ENCODE results near the gene GRK1.
A peak's percentile ranks its signal among the peaks of the same experiment; 100 is the strongest.

The GRK1 gene

DNA sequence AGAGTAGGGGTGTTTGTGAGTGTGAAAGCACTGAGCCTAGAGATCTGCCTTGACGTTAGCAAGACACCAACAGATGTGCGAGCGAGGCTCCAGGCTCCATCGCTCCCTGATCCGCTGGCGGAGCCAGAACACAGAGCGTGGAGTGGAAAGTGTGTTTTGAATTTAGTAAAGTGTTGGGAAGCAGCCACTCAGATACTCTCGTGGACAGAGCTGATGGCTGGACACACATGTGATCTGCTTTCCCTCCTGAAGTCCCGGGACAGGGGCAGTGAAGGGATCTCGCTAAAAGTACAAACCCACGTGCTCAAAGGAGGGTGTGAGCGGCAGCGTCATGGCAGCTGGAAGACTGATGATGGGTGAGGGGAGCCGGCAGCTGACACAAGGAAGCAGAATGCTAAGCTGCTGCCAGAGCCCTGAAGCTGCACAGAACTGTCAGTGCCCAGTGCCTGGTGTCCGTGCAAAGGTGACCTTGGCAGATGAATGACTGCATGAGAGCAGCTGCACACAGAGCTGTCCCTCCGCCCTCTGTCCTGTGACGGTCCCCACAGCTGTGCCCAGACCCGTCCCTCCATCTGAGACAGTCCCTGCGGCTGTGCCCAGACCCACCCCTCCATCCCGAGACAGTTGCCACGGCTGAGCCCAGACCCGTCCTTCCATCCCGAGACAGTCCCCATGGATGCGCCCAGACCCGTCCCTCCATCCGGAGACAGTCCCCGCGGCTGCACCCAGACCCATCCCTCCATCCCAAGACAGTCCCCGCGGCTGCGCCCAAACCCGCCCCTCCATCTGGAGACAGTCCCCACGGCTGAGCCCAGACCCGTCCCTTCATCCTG is 62.4 kb downstream of the GRK1 start:
- DNase-seq (ENCODE audit: low read depth) = no peak

DNA sequence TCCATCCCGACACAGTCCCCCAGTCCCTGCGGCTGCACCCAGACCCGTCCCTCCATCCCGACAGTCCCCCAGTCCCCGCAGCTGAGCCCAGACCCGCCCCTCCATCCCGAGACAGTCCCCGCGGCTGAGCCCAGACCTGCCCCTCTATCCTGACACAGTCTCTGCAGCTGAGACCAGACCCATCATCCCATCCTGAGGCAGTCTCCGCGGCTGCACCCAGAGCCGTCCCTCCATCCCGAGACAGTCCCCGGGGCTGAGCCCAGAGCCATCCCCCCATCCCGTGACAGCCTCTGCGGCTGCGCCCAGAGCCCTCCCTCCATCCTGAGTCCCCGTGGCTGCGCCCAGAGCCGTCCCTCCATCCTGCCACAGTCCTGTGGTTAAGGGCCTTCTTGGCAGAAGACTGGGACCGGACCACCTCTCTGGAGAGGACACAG is 63.3 kb downstream of the GRK1 start:
- no peak for DNase-seq (ENCODE audit: low read depth)

DNA sequence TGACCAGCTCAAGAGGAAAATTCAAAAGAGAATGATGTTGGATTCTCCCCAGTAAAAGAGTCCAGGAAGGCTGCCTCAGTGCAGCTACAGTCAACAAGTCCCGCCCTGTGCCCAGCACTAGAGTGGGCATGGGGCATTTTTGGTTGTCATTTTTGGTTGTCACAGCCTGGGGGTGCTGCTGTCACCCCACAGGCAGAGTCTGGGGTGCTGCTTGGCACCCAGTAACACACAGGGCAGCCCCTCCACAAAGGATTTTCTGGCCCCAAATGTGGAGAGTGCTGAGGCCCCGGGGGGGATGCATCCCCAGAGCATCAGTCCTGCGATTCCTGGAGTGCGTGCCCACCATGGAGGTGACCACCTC is 63.8 kb downstream of the GRK1 start:
- no peak for DNase-seq (ENCODE audit: low read depth)

DNA sequence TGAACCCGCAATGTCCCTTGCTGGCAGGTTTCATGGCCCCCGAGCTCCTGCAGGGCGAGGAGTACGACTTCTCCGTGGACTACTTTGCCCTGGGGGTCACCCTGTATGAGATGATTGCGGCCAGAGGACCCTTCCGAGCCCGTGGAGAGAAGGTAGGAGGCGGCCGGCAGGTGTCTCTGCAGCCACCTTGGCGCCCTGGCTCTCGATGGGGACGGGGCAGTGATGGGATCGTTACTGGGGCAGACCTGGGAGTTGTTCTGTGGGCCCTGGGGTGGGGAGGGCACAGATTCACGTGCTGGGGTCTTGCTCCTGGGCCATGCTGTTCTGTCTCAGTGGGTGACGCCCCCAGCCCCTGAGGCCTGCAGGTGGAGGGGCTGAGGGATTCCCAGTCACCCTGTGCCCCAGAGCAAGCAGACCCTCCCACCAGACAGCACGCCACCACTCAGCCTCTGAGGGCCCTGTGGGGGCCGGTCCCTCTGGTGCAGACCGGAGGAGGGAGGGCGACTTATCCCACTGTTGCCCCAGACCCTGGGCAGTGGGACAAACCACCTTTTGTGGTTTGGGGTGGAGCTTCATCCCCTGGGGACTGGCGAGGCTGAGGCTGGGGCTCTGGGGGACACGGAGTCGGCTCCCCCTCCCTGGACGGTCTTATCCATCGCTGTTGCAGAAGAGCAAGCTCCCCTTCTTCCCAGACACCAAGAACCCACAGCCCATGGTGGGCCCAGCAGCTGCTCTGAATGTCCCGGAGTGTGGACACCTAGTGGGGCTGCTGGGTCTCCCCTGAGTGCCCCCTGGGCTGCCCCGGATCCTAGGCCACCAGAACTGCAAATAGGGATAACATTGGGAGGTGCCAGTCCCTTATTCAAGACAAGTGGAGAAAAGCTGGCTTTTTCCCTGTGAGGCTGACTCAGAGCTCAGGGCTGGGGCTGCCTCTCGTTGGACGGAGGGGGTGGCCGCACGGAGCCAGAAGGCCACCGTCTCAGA is 64.5 kb downstream of the GRK1 start:
- DNase-seq (ENCODE audit: low read depth) = no peak

DNA sequence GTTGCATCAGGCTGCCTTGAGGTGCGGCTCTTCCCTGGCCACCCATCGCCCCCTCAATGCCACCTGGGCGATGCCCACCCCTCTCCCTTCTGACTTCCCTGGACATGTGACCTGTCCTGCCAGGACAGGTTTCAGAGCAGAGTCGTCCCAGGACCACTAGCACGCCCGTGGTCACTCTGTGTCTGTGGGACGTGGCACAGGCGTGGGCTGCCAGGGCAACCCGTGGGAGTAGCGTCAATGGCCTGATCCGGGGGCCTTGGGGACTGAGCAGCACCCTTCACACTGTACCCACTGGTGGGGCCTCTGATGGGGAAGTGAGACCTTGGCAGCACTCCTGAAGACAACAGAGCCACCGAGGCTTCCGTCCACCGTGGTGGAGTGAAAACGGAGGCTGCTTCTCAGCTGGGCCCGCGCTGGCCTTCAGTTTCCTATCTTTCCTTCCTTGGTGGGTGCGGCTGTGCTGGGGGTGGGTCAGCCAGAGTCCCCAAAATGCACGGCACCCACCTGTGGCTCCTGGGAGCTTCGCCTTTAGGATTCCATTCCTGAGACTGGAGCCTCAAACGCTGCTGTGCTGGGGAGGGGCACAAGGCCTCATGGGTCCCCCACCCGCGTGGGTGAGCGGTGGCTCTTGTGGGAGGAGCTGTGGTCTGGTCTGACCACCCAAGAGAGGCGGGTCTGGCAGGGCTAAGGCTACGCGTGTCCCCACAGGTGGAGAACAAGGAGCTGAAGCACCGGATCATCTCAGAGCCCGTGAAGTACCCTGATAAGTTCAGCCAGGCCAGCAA is 65.3 kb downstream of the GRK1 start:
- no peak for DNase-seq (ENCODE audit: low read depth)

DNA sequence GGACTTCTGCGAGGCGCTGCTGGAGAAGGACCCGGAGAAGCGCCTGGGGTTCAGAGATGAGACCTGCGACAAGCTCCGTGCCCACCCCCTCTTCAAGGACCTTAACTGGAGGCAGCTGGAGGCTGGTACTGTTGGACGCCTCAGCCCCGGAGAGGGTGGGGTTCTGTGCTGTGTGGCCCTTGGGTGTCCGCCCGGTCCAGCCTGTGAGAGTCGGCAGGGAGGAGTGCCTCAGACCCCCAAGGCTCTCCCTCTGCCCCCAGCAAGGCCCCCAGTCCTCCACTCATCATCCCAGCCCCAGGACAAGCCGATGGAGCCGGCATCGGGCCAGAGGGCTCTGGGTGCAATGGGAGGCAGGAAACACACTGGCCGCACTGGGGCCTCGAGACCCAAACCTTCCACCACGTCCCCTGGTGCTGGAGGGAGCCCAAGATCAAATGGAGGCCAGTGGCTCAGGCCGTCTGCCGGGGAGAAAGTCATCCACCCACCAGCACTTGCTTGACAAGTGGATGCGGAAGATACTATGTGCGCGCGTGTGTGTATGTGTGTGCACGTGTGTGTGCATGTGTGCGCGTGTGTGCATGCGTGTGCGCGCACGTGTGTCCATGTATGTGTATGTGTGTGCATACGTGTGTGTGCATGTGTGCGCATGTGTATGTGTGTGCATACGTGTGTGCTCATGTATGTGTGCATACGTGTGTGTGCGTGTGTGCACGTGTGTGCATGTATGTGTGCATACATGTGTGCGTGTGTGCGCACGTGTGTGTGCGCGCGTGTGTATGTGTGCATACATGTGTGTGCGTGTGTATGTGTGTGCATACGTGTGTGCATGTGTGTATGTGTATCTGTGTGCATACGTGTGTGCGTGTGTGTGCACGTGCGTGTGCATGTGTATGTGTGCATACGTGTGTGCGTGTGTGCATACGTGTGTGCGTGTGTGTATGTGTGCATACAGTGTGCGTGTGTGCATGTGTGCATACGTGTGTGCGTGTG is 66.2 kb downstream of the GRK1 start:
- DNase-seq (ENCODE audit: low read depth) = no peak

DNA sequence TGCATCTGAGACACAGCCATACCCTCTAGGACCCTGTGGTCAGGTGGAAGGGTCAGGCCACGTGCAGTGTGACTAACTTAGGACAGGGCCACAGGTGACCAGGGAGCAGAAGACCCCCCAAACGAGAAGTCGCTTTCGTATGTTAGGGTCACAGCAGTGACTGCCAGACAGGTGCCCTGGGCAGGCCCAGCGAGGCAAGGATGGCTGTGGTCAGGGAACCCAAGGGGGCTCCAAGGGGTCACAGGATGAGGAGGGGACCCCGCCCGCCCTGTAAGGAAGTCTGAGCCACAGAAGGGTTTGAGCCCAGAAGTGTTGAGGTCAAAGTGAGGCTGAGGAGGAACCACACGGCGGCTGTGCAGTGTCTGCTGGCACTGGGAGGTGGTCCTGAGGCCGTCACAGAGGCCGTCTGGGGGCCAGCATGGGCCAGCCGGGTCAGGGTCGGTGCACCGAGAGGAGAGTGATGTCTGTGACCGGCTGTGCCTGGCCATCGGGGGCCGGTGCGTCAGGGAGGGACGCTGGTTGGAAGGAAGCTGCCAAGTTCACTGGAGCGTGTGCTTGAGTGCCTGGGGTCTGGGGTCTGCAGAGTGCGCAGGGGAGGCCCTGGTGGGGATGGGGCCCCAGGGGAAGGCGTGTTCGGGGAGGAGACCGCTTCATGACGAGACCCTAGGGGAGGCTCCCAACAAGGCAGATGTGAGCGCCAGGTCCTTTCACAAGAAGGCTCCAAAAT is 67.2 kb downstream of the GRK1 start:
- no peak for DNase-seq (ENCODE audit: low read depth)

DNA sequence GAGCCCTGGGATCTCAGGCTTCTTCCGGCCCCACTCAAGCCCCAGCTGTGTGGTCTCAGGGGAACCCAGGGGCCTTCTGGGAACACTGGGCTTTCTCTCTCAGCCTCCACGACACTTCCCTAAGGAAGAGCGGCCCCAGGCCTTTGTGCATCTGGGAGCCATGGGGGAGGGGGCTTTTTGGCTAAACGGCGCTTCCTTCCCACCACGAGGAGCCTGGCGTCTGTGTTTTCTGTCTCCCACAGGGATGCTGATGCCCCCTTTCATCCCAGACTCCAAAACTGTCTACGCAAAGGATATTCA is 67.8 kb downstream of the GRK1 start:
- DNase-seq (ENCODE audit: low read depth) = no peak

DNA sequence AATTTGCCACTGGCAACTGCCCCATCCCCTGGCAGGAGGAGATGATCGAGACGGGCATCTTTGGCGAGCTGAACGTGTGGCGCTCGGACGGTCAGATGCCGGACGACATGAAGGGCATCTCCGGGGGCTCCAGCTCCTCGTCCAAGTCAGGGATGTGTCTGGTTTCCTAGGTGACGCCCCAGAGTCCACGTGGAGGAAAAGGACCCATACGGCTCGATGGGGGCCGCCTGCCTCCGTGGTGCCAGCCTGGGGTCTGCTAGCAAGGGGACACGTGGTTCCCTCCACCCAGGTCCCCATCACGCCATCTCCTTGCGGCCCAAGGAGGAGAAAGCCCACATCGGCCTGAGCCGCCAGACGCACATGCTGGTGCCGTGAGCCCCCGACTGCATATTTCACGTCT is 68.2 kb downstream of the GRK1 start:
- DNase-seq (ENCODE audit: low read depth) = no peak

DNA sequence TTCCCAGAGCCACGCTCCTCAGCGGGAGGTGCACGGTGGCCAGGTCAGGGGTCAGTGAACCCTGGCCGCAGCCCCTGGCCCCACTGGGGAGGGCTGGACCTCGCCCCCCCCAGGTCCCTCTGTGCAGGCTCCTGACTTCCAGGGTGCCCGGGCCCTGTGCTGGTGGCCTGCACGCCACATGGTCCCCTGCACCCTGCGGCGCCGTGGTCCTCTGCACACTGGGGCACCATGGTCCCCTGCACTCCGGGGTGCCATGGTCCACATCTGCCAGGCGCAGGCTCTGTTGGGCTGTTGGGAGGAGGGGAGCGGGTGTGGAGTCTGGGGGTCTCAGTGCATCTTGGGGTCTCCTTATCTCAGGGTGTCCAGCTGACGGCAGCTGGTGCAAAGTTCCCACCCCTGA is 68.7 kb downstream of the GRK1 start:
- no peak for DNase-seq (ENCODE audit: low read depth)

DNA sequence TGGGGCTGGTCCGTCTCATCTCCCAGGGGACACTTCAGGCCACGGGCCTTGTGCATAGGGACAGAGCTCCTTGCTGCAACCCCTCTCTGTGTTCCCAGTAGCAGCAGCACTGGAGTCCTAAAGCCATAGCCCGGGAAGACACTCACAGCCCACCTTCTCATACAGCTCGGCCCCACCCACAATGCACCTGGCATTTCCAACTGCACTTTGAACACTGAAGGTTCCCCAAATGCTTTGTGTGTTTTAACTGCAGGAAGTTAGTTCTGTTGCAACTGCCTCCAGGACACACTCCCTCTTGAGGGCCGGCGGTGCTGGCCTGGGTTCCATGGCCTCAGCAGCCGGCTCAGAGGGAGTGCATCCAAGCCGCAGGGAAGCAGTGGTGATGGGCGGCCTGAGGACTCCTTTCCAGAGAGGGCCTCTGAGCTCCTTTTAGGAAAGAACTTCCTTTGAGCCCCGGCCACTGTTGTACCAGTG is 69.3 kb downstream of the GRK1 start:
- no peak for DNase-seq (ENCODE audit: low read depth)

DNA sequence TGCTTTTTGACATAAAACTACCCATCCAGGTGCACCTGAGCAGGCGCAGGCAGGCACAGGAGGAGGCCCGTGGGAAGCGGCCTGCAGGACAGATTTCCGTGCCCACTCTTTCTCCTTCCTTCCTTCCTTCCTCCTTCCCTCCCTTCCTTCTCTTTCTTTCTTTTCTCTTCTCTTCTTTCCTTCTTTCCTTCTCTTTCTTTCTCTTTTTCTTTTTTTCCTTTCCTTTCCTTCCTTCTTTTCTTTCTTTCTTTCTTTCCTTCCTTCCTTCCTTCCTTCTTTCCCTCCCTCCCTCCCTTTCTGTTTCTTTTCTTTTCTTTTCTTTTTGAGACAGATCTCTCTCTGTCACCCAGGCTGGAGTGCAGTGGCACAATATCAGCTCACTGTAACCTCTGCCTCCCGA is 70.8 kb downstream of the GRK1 start:
- DNase-seq (ENCODE audit: low read depth) = no peak

DNA sequence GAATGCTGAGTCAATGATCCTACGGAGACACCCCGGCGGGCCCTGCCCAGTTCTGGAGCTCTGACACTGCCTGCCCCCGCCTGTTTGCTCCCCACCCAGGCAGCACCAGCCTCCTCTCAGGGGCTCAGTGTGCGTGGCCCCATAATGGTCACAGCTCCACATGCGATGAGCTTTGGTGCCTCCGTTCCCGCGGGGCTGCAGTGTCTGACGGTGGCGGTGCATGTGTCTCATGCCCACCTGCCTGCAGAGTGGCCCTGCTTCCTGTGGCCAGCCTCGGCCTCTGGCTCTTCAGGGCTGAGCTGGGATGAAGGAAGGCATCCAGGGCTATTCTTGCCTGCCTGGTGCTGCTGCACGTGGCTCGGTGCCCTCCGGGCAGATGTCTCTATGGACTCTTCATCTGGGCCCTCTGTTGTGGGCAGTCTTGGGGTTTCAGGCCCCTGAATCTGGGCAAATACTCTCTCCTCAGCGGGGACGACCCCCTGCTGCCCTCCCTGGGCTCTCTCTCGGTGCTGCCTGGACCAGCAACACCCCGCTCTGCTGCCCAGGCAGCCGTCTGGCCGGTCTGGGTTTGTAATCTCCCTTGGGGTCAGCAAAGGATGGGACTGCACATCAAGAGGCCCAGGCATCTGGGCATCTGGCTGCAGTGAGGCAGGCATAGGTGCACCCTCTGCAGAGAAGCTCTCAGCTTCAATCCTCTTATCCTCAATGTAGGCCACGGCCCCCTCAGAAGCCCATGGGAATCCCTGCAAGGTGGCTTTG is 72.7 kb downstream of the GRK1 start:
- DNase-seq (ENCODE audit: low read depth) = no peak

DNA sequence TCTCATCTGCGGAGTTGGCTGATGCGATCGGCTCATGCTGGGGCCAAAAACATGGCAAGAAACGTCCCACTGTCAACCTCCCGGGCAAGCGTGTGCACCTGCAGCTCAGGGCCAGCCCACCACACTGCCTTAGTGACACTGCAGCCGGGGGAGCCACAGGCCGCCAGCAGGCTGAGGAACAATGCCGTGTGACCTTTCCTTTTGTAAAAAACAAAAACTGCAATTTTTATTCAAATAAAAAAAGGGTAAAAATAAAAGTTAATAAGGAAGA is 73.2 kb downstream of the GRK1 start:
- DNase-seq (ENCODE audit: low read depth) = no peak

DNA sequence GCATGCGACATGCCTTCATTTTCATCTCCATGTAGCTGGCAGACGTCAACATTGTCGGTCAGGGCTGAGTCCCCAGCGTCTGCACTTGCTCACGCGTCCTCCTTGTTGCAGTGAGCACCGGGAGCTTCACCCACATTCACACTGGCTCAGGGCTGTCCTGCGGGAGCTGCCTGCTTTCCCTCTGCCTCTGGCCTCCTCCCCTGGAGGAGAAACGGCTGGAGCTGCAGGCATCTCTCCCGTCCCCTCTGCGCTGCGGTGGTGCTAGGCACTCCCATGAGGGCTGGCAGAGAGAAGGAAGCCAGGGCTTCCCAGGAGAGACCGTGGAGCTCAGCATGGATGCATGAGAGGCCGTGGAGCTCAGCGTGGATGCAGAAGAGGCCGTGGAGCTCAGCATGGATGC is 73.6 kb downstream of the GRK1 start:
- DNase-seq (ENCODE audit: low read depth) = no peak

DNA sequence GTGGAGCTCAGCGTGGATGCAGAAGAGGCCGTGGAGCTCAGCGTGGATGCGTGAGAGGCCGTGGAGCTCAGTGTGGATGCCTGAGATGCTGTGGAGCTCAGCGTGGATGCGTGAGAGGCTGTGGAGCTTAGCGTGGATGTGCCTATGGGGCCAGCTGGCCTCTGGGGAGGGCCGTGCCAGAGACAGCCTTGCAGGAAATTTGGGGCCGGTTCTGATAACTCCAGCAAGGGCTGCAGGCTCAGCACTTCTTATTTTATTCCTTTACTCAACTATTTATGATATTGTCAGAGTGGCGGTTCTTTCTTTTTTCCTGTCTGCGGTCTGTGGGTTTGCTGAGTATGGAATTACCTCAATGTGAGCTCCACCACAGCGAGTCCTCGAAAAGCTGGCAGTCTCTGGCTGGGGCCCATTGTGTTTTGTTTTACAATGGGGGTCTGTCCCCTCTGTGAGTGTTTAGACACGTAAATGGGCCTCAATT is 74.2 kb downstream of the GRK1 start:
- DNase-seq (ENCODE audit: low read depth) = no peak

DNA sequence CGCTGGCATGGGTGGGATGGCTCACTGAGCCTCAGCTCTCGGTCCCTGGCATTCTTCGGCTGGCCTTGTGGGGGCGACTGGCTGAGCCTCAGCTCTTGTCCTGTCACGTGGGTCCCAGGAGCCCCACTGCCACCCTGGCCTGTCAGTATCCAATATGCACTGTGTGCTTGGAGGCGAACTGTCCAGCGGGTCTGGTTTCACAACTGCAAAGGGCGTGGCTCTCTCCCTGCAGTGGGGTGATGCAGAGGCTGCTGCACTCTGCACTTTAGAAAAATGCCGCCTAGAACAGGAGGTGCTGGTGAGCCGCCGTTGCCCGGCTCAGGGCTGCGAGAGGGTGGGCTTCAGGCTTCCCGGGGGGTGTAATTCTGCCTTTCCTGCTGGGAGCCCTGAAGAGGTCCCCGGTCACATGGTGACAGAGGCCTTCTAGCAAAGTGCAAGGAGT is 75.0 kb downstream of the GRK1 start:
- DNase-seq (ENCODE audit: low read depth) = peak; percentile 30

DNA sequence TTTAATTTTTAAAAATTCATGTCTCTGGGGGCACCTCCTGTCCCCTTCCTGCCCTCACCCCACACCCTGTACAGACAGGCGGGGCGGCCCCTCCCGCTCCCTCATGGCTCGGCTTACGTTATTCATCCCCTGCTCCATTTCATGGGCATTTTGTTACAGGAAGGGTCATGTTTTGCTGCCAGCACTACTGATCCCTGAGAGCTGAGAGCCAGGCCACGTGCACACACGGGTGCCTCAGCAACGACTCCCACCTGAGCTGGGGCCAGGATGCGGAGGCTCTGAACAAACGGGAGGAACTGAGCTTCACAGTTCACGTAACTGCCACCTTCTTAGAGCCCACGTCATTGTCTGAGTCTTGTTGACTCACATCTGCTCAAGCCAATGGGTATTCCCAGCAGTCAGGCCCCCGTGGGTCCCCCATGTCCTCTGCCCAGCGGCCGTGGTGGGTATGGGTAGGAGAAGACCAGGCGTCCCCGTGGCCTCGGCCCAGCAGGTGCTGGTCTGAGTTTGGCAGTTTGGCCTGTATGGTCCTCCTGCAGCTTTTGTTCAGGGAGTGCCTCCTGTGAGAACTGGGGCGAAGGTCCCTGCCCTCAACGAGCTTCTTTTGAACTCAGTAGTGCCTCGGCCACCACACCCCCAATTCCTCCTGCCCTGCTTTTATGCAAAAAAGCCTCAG is 75.6 kb downstream of the GRK1 start:
- DNase-seq (ENCODE audit: low read depth) = no peak
